Uterus (tissue), 4 donors: Measurements from ENCODE around the gene SIN3A. TPM values are rescaled to one million over a fixed set of nuclear protein-coding genes. Genes with fewer than 3 reads are reported as not detected.
"Not testable (repeated sequence)": the region's sequence is repeated elsewhere in the genome, so short reads cannot be mapped to it uniquely, and the experiment has no call there.

Experiments used
- DNase-seq, 2 donors: peaks; one replicate each; pipeline ENCODE4 v3.0.0-alpha.2; 2019 to 2020
- H3K27ac ChIP-seq, 2 donors: fragments of 200-600 bp; sonication (generic); 1 replicate in 1 of 2; 2 replicates in 1 of 2; pipeline ENCODE4 v1.5.1; 2016 to 2018
- H3K27me3 ChIP-seq, 2 donors: fragments of 200-600 bp; sonication (generic); one replicate each; pipeline ENCODE4 v1.5.1; 2018 to 2019; ENCODE audit warnings: control low read depth in 1 of 2
- H3K36me3 ChIP-seq, 2 donors: fragments of 200-600 bp; sonication (generic); one replicate each; pipeline ENCODE4 v1.5.1; 2019; ENCODE audit warnings: control low read depth in 1 of 2
- H3K4me1 ChIP-seq, 2 donors: fragments of 200-600 bp; sonication (generic); one replicate each; pipeline ENCODE4 v1.5.1; 2018 to 2019; ENCODE audit warnings: control low read depth in 1 of 2
- H3K4me3 ChIP-seq, 2 donors: fragments of 200-600 bp; sonication (generic); 1 replicate in 1 of 2; 2 replicates in 1 of 2; pipeline ENCODE4 v1.5.1; 2018 to 2019; ENCODE audit warnings: mild to moderate bottlenecking in 1 of 2
- H3K9me3 ChIP-seq, 2 donors: fragments of 200-600 bp; sonication (generic); one replicate each; pipeline ENCODE4 v1.5.1; 2019; ENCODE audit warnings: control low read depth in 1 of 2
- POLR2A ChIP-seq, 2 donors: fragments of 450-650 bp; IDR thresholded peaks; one replicate each; pipeline ENCODE4 v1.6.1; 2016; ENCODE audit warnings: antibody characterized with exemption in 2 of 2, mild to moderate bottlenecking in 1 of 2, moderate library complexity in 1 of 2
- intact Hi-C: fragments of 100-400 bp; cut with DNase I; formaldehyde crosslinking; loops from one replicate; pipeline ENCODE4 v1.15.1; 2023; ENCODE audit warnings: low total_unique reads
- total RNA-seq, 4 donors: library from RNA; depleted of rRNA in 3 of 4; stranded (reverse); fragments of >200 nt in 3 of 4; gene quantifications; one replicate each; pipeline versions ENCODE4 v1.1.0 to v1.2.4, GENCODE V29; 2014 to 2023
- TF ChIP-seq, protein P1 (sequence below), 4 experiments: fragments of 200-600 bp in 2 of 4; fragments of 450-650 bp in 2 of 4; sonication (generic) in 2 of 4; IDR thresholded peaks; one replicate each; pipeline ENCODE4 v1.5.1; 2016 to 2019; ENCODE audit warnings: antibody characterized with exemption in 4 of 4, mild to moderate bottlenecking in 2 of 4, moderate library complexity in 1 of 4
- donor health status: DM: yes; HTN: yes; CAD: no.

SIN3A gene
- total RNA-seq, 4 donors from 2014 or later, result 20.3 to 116 (median 55.2) TPM

DNA sequence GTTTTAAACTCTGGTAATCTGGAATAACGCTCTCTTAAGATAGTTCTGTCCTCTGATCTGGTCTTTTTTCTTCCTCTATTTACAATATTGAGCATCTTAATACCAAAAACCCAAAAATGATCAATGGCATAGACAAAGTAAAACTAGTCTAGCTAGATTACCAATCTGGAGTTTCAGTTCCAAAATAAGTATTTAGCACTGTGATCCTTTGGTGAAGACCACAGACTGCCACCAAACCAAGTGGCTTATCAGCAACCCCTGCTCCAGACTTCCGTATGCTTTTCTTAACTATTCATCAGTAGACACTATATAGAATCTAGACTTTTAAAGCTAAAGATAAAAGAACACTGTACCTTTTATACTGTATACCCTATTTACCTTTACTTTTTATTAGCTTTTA, 47.6 kb downstream of the SIN3A start:
- intact Hi-C loops, result no loop called here

DNA sequence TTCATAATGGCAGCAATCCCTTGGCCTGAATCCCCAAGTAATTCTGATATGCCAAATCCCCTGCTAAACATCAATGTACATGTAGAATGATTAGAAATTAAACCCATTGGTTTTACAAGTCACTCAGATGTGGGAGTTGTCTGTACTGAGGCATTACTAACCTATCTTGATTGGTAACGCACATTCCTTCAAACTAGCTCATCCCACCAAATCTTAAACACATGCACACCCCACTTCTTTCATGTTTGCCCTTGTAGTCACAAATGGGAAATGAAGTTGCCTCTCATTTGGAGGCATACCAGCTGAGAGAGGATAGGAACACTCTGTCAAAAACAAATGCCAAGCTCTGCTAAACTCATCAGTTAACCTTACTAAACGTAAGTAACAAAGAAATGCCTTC, 54.0 kb downstream of the SIN3A start:
- Histone ChIP-seq H3K36me3 (no peaks in the 10 kb centered on the region), H3K27me3 (no peaks in the 10 kb centered on the region), H3K4me1 (no peaks in the 10 kb centered on the region), H3K27ac (no peak overlapping the region), H3K4me3 (no peak overlapping the region), H3K9me3 (no peaks in the 10 kb centered on the region)
- DNase-seq, result no peak
- no peak for TF ChIP-seq POLR2A (IDR thresholded peaks at IDR 0.05)
- TF ChIP-seq, protein P1, sequence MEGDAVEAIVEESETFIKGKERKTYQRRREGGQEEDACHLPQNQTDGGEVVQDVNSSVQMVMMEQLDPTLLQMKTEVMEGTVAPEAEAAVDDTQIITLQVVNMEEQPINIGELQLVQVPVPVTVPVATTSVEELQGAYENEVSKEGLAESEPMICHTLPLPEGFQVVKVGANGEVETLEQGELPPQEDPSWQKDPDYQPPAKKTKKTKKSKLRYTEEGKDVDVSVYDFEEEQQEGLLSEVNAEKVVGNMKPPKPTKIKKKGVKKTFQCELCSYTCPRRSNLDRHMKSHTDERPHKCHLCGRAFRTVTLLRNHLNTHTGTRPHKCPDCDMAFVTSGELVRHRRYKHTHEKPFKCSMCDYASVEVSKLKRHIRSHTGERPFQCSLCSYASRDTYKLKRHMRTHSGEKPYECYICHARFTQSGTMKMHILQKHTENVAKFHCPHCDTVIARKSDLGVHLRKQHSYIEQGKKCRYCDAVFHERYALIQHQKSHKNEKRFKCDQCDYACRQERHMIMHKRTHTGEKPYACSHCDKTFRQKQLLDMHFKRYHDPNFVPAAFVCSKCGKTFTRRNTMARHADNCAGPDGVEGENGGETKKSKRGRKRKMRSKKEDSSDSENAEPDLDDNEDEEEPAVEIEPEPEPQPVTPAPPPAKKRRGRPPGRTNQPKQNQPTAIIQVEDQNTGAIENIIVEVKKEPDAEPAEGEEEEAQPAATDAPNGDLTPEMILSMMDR (IDR thresholded peaks at IDR 0.05), result no peak
- intact Hi-C loops, result no loop called here

More for the DNA sequence above, 47.6 kb downstream of the SIN3A start:
- H3K36me3 ChIP-seq, result no peaks in the 10 kb centered on the region
- no peak for TF ChIP-seq POLR2A (IDR thresholded peaks at IDR 0.05)
- TF ChIP-seq, protein P1 (IDR thresholded peaks at IDR 0.05), result no peak
- H3K4me3 ChIP-seq, result no peak overlapping the region
- H3K4me1 ChIP-seq, result no peaks in the 10 kb centered on the region
- H3K27me3 ChIP-seq, result no peaks in the 10 kb centered on the region
- DNase-seq, result no peak
- H3K27ac ChIP-seq, result no peak overlapping the region
- no peaks in the 10 kb centered on the region for H3K9me3 ChIP-seq

DNA sequence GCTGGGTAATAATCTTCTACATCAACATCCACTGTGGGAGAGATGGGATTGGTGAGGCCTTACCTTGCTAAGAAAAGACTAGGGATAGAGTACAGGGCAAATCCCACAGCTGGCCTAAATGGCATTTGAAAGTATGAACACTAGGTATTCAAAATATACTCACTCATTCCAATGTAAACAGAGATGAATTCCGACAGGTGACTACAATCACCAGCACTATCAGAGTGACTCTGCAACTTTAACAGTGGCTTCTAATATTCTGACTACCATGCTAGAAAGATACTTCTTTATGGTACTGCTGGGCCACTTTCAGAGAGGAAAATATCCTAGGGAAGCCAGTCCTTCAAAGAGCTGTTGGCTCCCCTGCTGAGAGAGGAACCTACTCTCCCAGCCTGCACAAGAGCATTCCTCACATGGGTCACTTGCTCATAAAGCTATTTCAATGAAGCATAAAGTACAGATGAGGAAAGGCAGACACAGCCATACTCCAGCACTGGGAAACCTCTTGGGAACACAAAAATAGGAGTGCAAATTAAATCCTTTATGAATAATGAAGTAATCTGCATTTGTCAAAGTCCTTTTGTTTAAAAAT, 61.6 kb downstream of the SIN3A start:
- H3K4me3 ChIP-seq, result no peak overlapping the region
- H3K4me1 ChIP-seq, result no peaks in the 10 kb centered on the region
- no peak for DNase-seq
- intact Hi-C loops, result no loop called here
- H3K9me3 ChIP-seq, result no peaks in the 10 kb centered on the region
- TF ChIP-seq, protein P1 (IDR thresholded peaks at IDR 0.05), result no peak
- no peak for TF ChIP-seq POLR2A (IDR thresholded peaks at IDR 0.05)
- no peak overlapping the region for H3K27ac ChIP-seq
- H3K27me3 ChIP-seq, result no peaks in the 10 kb centered on the region
- H3K36me3 ChIP-seq, result no peaks in the 10 kb centered on the region

DNA sequence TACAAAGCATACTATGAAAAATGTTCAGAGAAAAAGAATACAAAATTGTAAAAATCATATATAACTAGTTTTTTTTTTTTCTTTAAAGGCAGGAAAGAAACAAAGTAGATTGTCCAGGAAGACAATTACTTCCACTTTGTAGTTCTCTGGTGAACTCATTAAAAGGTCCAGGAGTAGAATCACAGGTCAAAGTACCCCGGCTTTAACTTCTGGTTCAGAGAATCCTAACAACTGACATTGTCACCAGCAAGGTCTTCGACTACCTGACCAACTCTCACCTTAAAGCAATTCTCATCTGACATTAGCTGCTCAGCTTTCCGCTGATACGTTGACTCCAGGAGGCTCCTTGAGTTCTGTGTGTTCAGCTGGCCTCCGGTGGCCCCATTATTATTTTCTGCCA, 67.5 kb downstream of the SIN3A start:
- H3K4me3 ChIP-seq, H3K36me3 ChIP-seq, H3K4me1 ChIP-seq, H3K27ac ChIP-seq, H3K27me3 ChIP-seq, intact Hi-C loops, H3K9me3 ChIP-seq, DNase-seq: not testable (repeated sequence)

DNA sequence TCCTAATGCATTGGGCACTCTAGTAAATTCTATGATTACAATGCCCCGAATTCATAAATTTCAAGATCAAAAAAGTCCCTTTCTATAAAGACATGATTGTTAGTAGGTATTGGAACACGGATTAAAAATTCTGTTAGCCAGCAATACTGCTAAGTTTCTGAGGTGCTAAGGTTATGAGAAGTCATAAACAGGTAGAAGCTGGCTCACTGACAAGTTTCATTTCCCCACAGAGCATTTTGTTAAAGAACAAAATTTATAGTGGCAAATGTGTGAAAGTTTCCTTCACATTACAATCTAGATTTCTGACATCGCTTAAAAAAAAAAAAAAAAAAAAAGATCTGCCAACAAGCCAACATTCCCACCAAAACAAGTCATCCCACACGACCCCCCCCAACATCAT, 70.7 kb downstream of the SIN3A start:
- Histone ChIP-seq H3K27ac (no peak overlapping the region), H3K4me3 (no peak overlapping the region), H3K27me3 (no peaks in the 10 kb centered on the region), H3K4me1 (no peaks in the 10 kb centered on the region), H3K9me3 (no peaks in the 10 kb centered on the region), H3K36me3 (no peaks in the 10 kb centered on the region)
- TF ChIP-seq, protein P1 (IDR thresholded peaks at IDR 0.05), result no peak
- no peak for TF ChIP-seq POLR2A (IDR thresholded peaks at IDR 0.05)
- intact Hi-C loops, result no loop called here
- no peak for DNase-seq
